GM12873 (cell line): ENCODE measurements around the gene ROR2.

ENCODE experiments used
- TF ChIP-seq, protein P1 (sequence below): IDR thresholded peaks from 2 replicates; pipeline ENCODE4 v1.5.1; 2012; ENCODE audit warnings: low read depth, mild to moderate bottlenecking, moderate library complexity, low read length, control low read depth; ENCODE audit not compliant: insufficient read depth; ENCODE audit errors: missing control alignments

Gene ROR2

DNA sequence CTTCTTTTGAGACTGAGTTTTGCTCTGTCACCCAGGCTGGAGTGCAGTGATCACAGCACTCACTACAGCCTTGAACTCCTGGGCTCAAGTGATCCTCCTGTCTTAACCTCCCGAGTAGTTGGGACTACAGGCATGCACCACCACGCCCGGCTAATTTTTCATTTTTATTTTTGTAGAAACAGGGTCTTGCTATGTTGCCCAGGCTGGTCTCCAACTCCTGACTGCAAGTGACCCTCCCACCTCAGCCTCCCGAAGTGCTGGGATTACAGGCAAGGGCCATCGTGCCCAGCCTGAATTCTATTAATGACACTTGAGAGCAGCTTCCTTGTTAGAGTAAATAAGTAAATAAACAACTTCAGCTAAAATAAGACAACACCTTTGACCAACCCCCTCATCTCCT is 12.3 kb downstream of the ROR2 start:
- TF ChIP-seq, protein P1, sequence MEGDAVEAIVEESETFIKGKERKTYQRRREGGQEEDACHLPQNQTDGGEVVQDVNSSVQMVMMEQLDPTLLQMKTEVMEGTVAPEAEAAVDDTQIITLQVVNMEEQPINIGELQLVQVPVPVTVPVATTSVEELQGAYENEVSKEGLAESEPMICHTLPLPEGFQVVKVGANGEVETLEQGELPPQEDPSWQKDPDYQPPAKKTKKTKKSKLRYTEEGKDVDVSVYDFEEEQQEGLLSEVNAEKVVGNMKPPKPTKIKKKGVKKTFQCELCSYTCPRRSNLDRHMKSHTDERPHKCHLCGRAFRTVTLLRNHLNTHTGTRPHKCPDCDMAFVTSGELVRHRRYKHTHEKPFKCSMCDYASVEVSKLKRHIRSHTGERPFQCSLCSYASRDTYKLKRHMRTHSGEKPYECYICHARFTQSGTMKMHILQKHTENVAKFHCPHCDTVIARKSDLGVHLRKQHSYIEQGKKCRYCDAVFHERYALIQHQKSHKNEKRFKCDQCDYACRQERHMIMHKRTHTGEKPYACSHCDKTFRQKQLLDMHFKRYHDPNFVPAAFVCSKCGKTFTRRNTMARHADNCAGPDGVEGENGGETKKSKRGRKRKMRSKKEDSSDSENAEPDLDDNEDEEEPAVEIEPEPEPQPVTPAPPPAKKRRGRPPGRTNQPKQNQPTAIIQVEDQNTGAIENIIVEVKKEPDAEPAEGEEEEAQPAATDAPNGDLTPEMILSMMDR, result no peak

DNA sequence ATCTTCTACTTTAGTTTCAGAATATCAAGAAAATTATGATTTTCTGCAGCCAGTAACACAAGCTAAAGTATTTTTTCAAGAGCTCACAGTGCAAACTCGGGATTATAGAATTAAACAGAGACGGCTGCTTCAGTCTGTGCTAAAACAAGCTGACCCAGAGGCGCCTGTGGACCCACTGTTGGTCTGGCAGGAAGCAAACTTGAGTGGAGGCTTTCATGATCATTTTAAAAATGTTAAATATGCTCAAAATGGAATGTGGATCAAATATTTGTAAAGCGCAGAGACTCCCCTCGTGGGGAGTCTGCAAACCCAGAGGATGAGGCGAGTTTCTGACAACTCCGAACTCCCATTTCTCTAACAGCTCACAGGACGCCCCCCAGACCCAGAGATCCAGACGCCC is 13.0 kb downstream of the ROR2 start:
- TF ChIP-seq, protein P1, result no peak

DNA sequence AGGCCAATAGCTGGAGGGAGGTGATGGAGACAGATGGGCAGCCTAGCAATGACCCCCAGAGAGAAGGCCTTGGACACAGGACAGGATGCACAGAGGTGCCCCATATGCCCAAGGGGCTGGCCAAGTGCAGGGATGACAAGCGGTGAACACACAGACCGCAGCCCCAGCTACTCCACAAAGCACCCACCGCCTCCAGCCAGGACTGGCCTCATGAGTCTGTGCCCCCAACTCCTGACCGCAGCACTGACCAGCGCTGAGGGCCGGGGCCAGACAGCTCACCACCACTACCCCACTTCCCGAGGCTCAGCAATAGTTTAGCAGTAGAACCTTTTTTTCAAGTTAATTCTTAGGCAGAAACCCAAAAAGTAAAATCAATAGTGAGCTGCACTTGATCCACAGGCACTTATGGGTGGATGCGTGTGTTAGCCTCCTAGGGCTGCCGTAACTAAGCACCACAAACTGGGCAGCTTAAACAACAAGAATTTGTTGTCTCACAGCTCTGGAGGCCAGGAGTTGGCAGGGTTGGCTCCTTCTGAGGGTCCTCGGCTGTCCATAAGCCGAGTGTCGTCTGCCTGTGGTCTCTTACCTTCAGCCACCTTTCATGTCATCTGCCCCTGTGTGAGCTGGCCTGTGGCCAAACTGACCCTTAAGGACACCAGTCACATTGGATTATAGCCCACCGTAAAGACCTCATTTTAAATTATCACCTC is 14.1 kb downstream of the ROR2 start:
- TF ChIP-seq, protein P1, result no peak

DNA sequence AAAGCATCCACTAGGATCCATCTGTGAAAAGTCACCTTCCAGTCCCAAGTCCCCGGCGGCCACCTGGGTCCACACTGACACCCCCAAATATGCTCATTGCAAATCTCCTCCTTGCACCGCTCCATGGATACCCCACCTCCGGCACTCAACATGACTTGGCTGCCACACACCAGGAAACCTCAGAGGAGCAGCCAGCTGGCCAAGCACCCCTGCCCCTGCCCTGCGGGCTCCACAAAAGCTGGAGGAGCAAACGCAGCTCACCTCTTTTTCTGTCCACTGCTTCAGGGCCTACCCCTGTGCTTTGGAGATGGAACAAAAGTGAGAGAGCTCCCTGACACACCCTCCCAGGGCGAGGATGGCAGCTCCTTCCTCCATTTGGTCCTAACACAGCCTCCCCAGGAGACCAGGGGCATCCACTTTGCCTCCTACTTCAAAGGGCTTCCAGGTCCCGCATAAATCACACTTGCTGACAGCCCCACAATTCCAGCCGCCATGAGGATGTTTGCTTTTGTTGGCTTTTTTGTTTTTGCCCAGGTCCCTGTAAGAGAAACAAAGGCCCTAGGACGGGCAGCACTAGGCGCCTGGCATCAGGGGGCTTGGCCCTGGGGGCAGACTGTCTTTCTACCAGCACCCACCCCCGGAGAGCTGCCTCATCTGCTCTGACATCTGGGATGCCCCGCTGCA is 14.8 kb downstream of the ROR2 start:
- TF ChIP-seq, protein P1, result no peak

DNA sequence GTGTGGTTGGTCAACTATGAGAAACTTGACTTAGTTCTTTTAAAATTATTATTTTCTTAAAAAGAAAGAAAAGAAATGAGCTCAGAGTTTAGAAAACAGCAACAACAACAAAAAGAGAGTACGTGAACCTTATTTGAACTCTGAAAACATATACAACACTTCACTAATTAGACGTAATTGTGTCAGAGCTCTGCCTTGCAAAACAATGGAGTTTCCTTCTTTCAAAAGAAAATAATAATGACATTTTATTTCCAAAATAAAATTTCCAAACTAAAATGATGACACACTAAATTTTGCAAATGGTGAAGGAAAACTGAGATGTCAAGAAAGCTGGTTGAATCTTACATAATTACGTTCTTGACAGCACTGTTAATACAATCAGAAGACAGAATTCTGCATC is 15.4 kb downstream of the ROR2 start:
- TF ChIP-seq, protein P1, result no peak

DNA sequence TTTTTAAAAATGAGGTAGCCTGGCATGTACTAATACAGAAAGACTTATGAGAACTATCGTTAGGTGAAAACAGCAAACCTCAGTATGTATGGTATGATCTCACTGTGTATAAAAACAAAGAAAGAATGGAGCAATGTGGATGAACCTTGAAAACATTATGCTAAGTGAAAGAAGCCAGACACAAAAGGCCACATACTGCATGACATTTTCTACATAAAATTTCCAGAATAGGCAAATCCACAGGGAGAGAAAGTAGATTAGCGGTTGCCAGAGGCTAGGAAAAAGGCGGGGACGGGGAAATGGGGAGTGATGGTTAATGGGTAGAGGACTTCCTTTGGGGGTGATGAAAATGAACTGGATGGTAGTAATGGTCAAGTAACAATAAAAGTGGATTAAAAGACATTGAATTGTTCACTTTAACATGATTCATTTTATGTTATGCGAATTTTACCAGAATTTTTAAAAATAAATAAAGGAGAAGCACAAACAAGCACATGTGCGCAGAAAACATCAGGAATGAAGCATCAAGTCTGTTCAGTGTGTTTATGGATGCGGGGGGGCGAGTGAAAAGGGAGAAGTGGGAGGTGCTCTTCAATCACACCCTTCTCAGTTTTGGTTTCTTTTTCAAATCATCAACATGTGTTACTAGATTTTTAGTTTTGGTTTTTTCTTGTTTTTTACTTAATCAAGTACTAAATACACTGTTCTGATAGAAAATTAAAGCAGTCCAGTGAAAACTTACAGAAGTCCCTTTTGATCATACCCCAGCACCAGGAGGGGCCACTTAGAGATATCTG is 16.3 kb downstream of the ROR2 start:
- TF ChIP-seq, protein P1, result no peak

DNA sequence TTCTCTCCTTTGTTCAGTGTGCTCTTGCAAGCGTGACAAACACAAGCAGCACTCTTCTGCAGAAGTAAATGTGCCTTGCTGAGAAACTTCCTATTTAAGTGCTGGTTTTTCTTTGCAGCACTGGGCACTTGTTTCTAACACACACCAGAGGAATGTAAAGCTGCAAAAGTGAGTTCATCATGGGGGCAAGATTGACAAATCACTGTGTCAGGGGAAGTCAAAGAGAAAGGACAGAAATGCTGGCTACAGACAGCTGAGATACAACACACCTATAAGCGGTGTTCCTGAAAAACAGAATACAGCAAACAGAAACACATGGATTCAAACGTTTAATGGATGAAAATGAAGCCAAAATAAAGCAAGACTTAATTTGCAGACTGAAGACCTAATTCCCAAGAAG is 19.6 kb downstream of the ROR2 start:
- TF ChIP-seq, protein P1, result no peak
